Right renal cortex interstitium (tissue), 3 donors: ENCODE measurements around the gene MPZ. TPM values are rescaled to one million over a fixed set of nuclear protein-coding genes. Genes with fewer than 3 reads are reported as not detected.

Source experiments
- DNase-seq, 3 donors: peaks; one replicate each; pipeline ENCODE4 v3.0.0-alpha.2; 2013; ENCODE audit warnings: low read depth in 3 of 3, low spot score in 2 of 3
- polyA plus RNA-seq, 3 donors: library from polyadenylated mRNA; unstranded; fragments of 120-200 nt; gene quantifications; one replicate each; pipeline ENCODE4 v1.2.1, GENCODE V29; 2013; ENCODE audit not compliant: insufficient read length in 3 of 3

MPZ gene
- polyA plus RNA-seq, 3 donors = 3.0 to 3.6 (median 3.1) TPM

- no peak for DNase-seq
Measured at GRCh38 chr1:161304927-161305866, 4.6 kb downstream of the MPZ start.

GRCh38 chr1:161300478-161300877 is 9.3 kb downstream of the MPZ start:
- no peak for DNase-seq

- DNase-seq = no peak
Measured at GRCh38 chr1:161299347-161299746, 10.4 kb downstream of the MPZ start.

- DNase-seq = no peak
Measured at GRCh38 chr1:161298116-161298515, 11.7 kb downstream of the MPZ start.

- no peak for DNase-seq
Measured at GRCh38 chr1:161297415-161297814, 12.4 kb downstream of the MPZ start.

- DNase-seq = no peak
Measured at GRCh38 chr1:161290779-161291178, 19.0 kb downstream of the MPZ start.

- DNase-seq = no peak
Measured at GRCh38 chr1:161287482-161288054, 22.2 kb downstream of the MPZ start.

GRCh38 chr1:161285521-161285920 is 24.2 kb downstream of the MPZ start:
- no peak for DNase-seq

- no peak for DNase-seq
Measured at GRCh38 chr1:161285113-161285512, 24.7 kb downstream of the MPZ start.

- DNase-seq = no peak
Measured at GRCh38 chr1:161282991-161283390, 26.8 kb downstream of the MPZ start.

- DNase-seq = no peak
Measured at GRCh38 chr1:161274874-161275273, 34.9 kb downstream of the MPZ start.

GRCh38 chr1:161273402-161273801 is 36.4 kb downstream of the MPZ start:
- no peak for DNase-seq

- no peak for DNase-seq
Measured at GRCh38 chr1:161267321-161267720, 42.4 kb downstream of the MPZ start.

- no peak for DNase-seq
Measured at GRCh38 chr1:161266836-161267235, 42.9 kb downstream of the MPZ start.

- no peak for DNase-seq
Measured at GRCh38 chr1:161266202-161266601, 43.6 kb downstream of the MPZ start.

- no peak for DNase-seq
Measured at GRCh38 chr1:161265305-161265704, 44.5 kb downstream of the MPZ start.

GRCh38 chr1:161261261-161262235 is 48.2 kb downstream of the MPZ start:
- DNase-seq = no peak

GRCh38 chr1:161260376-161261260 is 49.1 kb downstream of the MPZ start:
- no peak for DNase-seq

GRCh38 chr1:161259765-161260164 is 50.0 kb downstream of the MPZ start:
- no peak for DNase-seq

GRCh38 chr1:161259345-161259702 is 50.4 kb downstream of the MPZ start:
- no peak for DNase-seq
